Measurements from ENCODE around the gene SCUBE1. TPM values are rescaled to one million over a fixed set of nuclear protein-coding genes. Genes with fewer than 3 reads are reported as not detected.

The SCUBE1 gene
- total and polyA plus RNA-seq, 10 of the 15 experiments (the other 5 are each of a cell fraction or from before 2014, with no cell fraction given) = not detected

- BruUV-seq (replicated peaks) = no TSS peak
- Histone ChIP-seq H3K79me2 (ENCODE audit: control insufficient read depth, insufficient read depth, low read length) (no peaks in the 10 kb centered on the region), H3K36me3 (ENCODE audit: control insufficient read depth in 2 of 2, insufficient read depth in 2 of 2, low read length in 1 of 2) (no peaks in the 10 kb centered on the region), H3K27me3 (replicated peaks in 1 of 2; ENCODE audit: control insufficient read depth in 2 of 2, insufficient read depth in 2 of 2, low read length in 1 of 2) (peaks cover 0 to 2% of the 10 kb centered on the region in 2 experiments; a peak in 2 of 4 replicates), H3K4me2 (ENCODE audit: control insufficient read depth, insufficient read depth) (no peak overlapping the region), H4K20me1 (ENCODE audit: control insufficient read depth, insufficient read depth) (no peaks in the 10 kb centered on the region), H3K9me3 (replicated peaks; ENCODE audit: control insufficient read depth, insufficient read depth, low read length) (no peaks in the 10 kb centered on the region), H2AFZ (ENCODE audit: control insufficient read depth, low read depth, low read length) (no peak overlapping the region), H3K27ac (ENCODE audit: control insufficient read depth, insufficient read depth) (no peak overlapping the region), H3K4me3 (no peak overlapping the region), H3K9ac (ENCODE audit: control insufficient read depth, insufficient read depth, low read length) (no peak overlapping the region), H3K4me1 (ENCODE audit: control insufficient read depth, insufficient read depth, low read length) (no peaks in the 10 kb centered on the region)
- WGBS (ENCODE audit: insufficient coverage, insufficient replicate concordance, low lambda C conversion rate, missing lambda C conversion rate) = 37% methylated on average over 17 of the region's 17 CpGs
- ChIA-PET CTCF (no interaction called here), POLR2A (no interaction called here), SMC1A (ENCODE audit: uncharacterized antibody, unreplicated experiment) (no interaction called here), RAD21 (ENCODE audit: unreplicated experiment) (no interaction called here)
- no peak for FAIRE-seq
- in situ Hi-C loops (cut with MboI) (no loop called here), intact Hi-C loops (cut with micrococcal nuclease; ENCODE audit: unreplicated experiment) (no loop called here)
- no peak for DNase-seq (ENCODE audit: low read depth, low spot score)
- TF ChIP-seq CREM (IDR thresholded peaks at IDR 0.05; ENCODE audit: low read depth) (no peak), PML (IDR thresholded peaks at IDR 0.05; ENCODE audit: low read length) (no peak), ZNF384 (IDR thresholded peaks at IDR 0.05; ENCODE audit: borderline replicate concordance, low read depth, low read length) (no peak), CHD1 (IDR thresholded peaks at IDR 0.05; ENCODE audit: low read depth, low read length) (no peak), SMAD1 (IDR thresholded peaks at IDR 0.05; ENCODE audit: low read depth, partially characterized antibody) (no peak), HDAC2 (IDR thresholded peaks at IDR 0.05) (no peak), ZBTB4 (CRISPR knock-in tag; IDR thresholded peaks at IDR 0.05) (no peak), ZNF207 (IDR thresholded peaks at IDR 0.05; ENCODE audit: borderline replicate concordance) (no peak), BACH1 (IDR thresholded peaks at IDR 0.05; ENCODE audit: borderline replicate concordance) (no peak), E4F1 (IDR thresholded peaks at IDR 0.05; ENCODE audit: borderline replicate concordance, partially characterized antibody) (no peak), YY1 (IDR thresholded peaks at IDR 0.05; ENCODE audit: low read depth, low read length) (no peak), SREBF2 (IDR thresholded peaks at IDR 0.05; ENCODE audit: low read length) (no peak), EZH2 (IDR thresholded peaks at IDR 0.05; ENCODE audit: borderline replicate concordance, control insufficient read depth, low read depth, low read length) (no peak), NFIC (IDR thresholded peaks at IDR 0.05; ENCODE audit: low read depth, low read length) (no peak), TCF3 (IDR thresholded peaks at IDR 0.05; ENCODE audit: borderline replicate concordance, insufficient read depth, low read depth, low read length) (no peak), ZNF592 (IDR thresholded peaks at IDR 0.05) (no peak)
- ATAC-seq = no peak
Measured at GRCh38 chr22:43200031-43200430, 143.1 kb downstream of the SCUBE1 start.

Measured in GM12878 (cell line).